G401 (cell line): ENCODE measurements around the gene LMNB1. TPM values are rescaled to one million over a fixed set of nuclear protein-coding genes. Genes with fewer than 3 reads are reported as not detected.

ENCODE experiments used
- DNase-seq: peaks from one replicate; pipeline ENCODE4 v3.0.0-alpha.2; 2015; ENCODE audit warnings: low spot score
- in situ Hi-C: cut with HindIII; loops from 2 replicates; pipeline ENCODE4 v1.10.0; 2016; ENCODE audit warnings: low sequenced_read_pairs, mixed read lengths
- total RNA-seq: library from RNA; depleted of rRNA; stranded (reverse); fragments of >200 nt; shearing (Covaris generic); gene quantifications from 2 replicates; pipeline ENCODE4 v1.2.3, GENCODE V29; 2014; rRNA removed

Gene LMNB1
- total RNA-seq, 1 experiment from 2014 or later, result 250 TPM

- no peak for DNase-seq
- in situ Hi-C loops, result no loop called here
These were observed 95.8 kb downstream of the LMNB1 start for GRCh38 chr5:126872561-126873354.

GRCh38 chr5:126875303-126875785 lies 98.4 kb downstream of the LMNB1 start:
- in situ Hi-C loops, result no loop called here
- DNase-seq, result no peak

- DNase-seq, result no peak
- in situ Hi-C loops, result no loop called here
These were observed 100.7 kb downstream of the LMNB1 start for GRCh38 chr5:126877602-126878001.

GRCh38 chr5:126878085-126878484 lies 101.1 kb downstream of the LMNB1 start:
- peak; percentile 26 for DNase-seq
- in situ Hi-C loops, result no loop called here

GRCh38 chr5:126878634-126879033 lies 101.7 kb downstream of the LMNB1 start:
- no peak for DNase-seq
- in situ Hi-C loops, result no loop called here

GRCh38 chr5:126881821-126882600 lies 105.1 kb downstream of the LMNB1 start:
- in situ Hi-C loops, result no loop called here
- DNase-seq, result no peak

GRCh38 chr5:126883564-126884245 lies 106.8 kb downstream of the LMNB1 start:
- in situ Hi-C loops, result no loop called here

GRCh38 chr5:126884269-126884819 lies 107.4 kb downstream of the LMNB1 start:
- no peak for DNase-seq
- in situ Hi-C loops, result no loop called here

More at GRCh38 chr5:126883564-126884245, 106.8 kb downstream of the LMNB1 start:
- DNase-seq, result no peak

Other genes starting within 250 kb of the LMNB1 start
- gene ALDH7A1, start 181.9 kb upstream of the LMNB1 start, total RNA-seq, result 120 and 146 TPM in 2 replicates
- gene PHAX, start 176.2 kb upstream of the LMNB1 start, total RNA-seq, result 42.7 and 50.5 TPM in 2 replicates